Mucosa of rectum (tissue), 2 donors: Measurements from ENCODE around the gene LAMA2.

ENCODE experiments used
- H3K27ac ChIP-seq, 2 donors: one replicate each; pipeline ENCODE4 v1.7.0; 2013; ENCODE audit warnings: inconsistent platforms in 2 of 2, low read depth in 2 of 2, low read length in 2 of 2
- H3K27me3 ChIP-seq, 2 donors: one replicate each; pipeline ENCODE4 v1.7.0; 2013; ENCODE audit warnings: low read length in 2 of 2; ENCODE audit not compliant: control insufficient read depth in 2 of 2, insufficient read depth in 2 of 2
- H3K36me3 ChIP-seq, 2 donors: one replicate each; pipeline ENCODE4 v1.7.0; 2013; ENCODE audit warnings: low read length in 2 of 2; ENCODE audit not compliant: control insufficient read depth in 2 of 2, insufficient read depth in 2 of 2
- H3K4me1 ChIP-seq, 2 donors: one replicate each; pipeline ENCODE4 v1.7.0; 2013; ENCODE audit warnings: low read length in 2 of 2, mild to moderate bottlenecking in 1 of 2; ENCODE audit not compliant: control insufficient read depth in 2 of 2, insufficient read depth in 2 of 2
- H3K4me3 ChIP-seq, 2 donors: one replicate each; pipeline ENCODE4 v1.7.0; 2013; ENCODE audit warnings: low read length in 2 of 2
- H3K9ac ChIP-seq, 2 donors: one replicate each; pipeline ENCODE4 v1.7.0; 2013; ENCODE audit warnings: low read length in 2 of 2, low read depth in 1 of 2, mild to moderate bottlenecking in 1 of 2
- H3K9me3 ChIP-seq, 2 donors: one replicate each; pipeline ENCODE4 v1.7.0; 2013; ENCODE audit warnings: low read length in 2 of 2; ENCODE audit not compliant: control insufficient read depth in 2 of 2
- donor health status: healthy.
- donor health status: Normal muscosa, but diverticular disease.

The LAMA2 gene

GRCh38 chr6:129194306-129194941 lies 311.5 kb downstream of the LAMA2 start:
- H3K9me3 ChIP-seq, result no peaks in the 10 kb centered on the region
- no peak overlapping the region for H3K27ac ChIP-seq
- no peaks in the 10 kb centered on the region for H3K4me1 ChIP-seq
- no peaks in the 10 kb centered on the region for H3K27me3 ChIP-seq
- no peak overlapping the region for H3K9ac ChIP-seq
- no peaks in the 10 kb centered on the region for H3K36me3 ChIP-seq
- no peak overlapping the region for H3K4me3 ChIP-seq

GRCh38 chr6:129195161-129195560 lies 312.2 kb downstream of the LAMA2 start:
- no peaks in the 10 kb centered on the region for H3K4me1 ChIP-seq
- H3K27ac ChIP-seq, result no peak overlapping the region
- no peaks in the 10 kb centered on the region for H3K27me3 ChIP-seq
- no peaks in the 10 kb centered on the region for H3K9me3 ChIP-seq
- H3K36me3 ChIP-seq, result no peaks in the 10 kb centered on the region
- H3K4me3 ChIP-seq, result no peak overlapping the region
- no peak overlapping the region for H3K9ac ChIP-seq

DNA sequence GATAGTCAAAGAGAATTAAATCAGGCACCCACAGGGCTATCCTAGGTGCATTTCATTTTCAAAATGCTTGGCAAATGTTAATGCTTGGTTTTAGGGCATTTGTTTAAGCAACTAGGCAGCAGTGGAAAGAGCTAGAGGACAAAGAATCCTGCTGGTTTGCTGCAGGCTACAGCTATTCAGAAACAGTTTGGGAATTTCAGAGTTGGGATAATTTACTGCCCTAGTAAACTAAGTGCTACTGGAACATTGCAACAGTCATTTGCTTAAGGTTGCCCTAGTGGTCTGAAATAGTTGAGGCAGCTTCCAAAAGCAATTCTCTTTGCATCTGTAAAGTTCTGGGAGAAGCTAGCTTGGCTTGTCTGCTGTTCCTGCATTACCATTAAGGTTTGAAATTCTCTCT lies 312.7 kb downstream of the LAMA2 start:
- Histone ChIP-seq H3K36me3 (no peaks in the 10 kb centered on the region), H3K4me1 (no peaks in the 10 kb centered on the region), H3K9me3 (no peaks in the 10 kb centered on the region), H3K27me3 (no peaks in the 10 kb centered on the region), H3K27ac (no peak overlapping the region), H3K4me3 (no peak overlapping the region), H3K9ac (no peak overlapping the region)

- Histone ChIP-seq H3K9ac (no peak overlapping the region), H3K9me3 (no peaks in the 10 kb centered on the region), H3K27ac (no peak overlapping the region), H3K36me3 (no peaks in the 10 kb centered on the region), H3K27me3 (no peaks in the 10 kb centered on the region), H3K4me3 (no peak overlapping the region), H3K4me1 (no peaks in the 10 kb centered on the region)
Measured at GRCh38 chr6:129197154-129197553, 314.2 kb downstream of the LAMA2 start.

GRCh38 chr6:129200151-129200550 lies 317.2 kb downstream of the LAMA2 start:
- no peak overlapping the region for H3K9ac ChIP-seq

DNA sequence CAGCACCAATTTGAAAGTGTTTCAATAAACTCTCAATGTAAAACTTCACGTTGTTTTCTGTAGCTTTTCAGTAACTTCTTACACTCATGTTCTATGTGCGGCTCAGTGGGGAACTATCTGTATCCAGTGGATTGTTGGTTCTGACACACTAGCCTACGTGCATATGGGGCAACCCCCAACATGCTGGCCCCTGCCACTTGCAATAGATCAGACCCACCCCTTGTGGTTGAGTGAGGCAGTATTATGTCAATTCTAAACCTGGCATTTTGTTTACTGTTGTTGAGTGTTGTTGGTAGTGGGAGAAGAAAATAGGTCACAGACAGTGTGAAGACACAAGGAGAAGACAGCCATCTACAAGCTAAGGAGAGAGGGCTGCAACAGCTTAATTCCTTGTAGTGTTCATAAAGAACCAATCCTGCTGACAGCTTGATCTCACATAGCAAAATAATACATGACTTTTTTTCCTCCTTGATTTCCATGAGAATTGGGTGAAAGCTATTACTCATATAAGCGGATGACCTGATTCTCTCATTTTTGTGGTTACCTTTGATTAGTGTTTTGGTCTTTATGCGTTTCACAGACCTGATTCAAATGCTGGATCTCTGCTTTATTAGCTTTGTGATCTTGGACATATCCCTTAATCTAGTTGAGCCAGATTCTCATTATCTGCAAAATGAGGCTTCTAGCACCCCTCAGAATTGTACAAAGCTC lies 320.4 kb downstream of the LAMA2 start:
- no peaks in the 10 kb centered on the region for H3K9me3 ChIP-seq
- no peaks in the 10 kb centered on the region for H3K4me1 ChIP-seq
- no peak overlapping the region for H3K4me3 ChIP-seq
- no peak overlapping the region for H3K9ac ChIP-seq
- H3K27ac ChIP-seq, result no peak overlapping the region
- no peaks in the 10 kb centered on the region for H3K36me3 ChIP-seq
- H3K27me3 ChIP-seq, result no peaks in the 10 kb centered on the region

More at GRCh38 chr6:129200151-129200550, 317.2 kb downstream of the LAMA2 start:
- Histone ChIP-seq H3K36me3 (no peaks in the 10 kb centered on the region), H3K27ac (no peak overlapping the region), H3K27me3 (no peaks in the 10 kb centered on the region), H3K4me1 (no peaks in the 10 kb centered on the region), H3K4me3 (no peak overlapping the region), H3K9me3 (no peaks in the 10 kb centered on the region)

DNA sequence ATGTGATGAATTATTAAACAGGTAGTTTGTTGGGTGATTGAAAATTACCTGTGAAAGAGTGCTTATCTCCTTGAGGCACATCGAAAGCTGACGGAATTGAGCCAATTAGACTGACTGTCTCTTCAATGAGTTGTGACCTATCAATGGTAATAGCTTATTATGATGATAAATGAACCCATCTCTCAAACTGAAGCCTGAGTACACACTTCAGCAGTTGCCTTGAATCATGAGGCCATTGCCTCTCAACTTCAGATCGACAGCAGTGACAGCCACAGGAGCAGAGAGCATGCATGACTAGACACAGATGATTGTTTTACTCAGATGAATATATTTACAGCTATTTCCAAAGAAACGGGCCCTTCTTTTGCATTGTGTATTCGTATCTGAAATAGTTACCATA lies 323.9 kb downstream of the LAMA2 start:
- no peak overlapping the region for H3K9ac ChIP-seq
- H3K36me3 ChIP-seq, result no peaks in the 10 kb centered on the region
- no peaks in the 10 kb centered on the region for H3K9me3 ChIP-seq
- no peaks in the 10 kb centered on the region for H3K27me3 ChIP-seq
- no peak overlapping the region for H3K27ac ChIP-seq
- H3K4me3 ChIP-seq, result no peak overlapping the region
- H3K4me1 ChIP-seq, result no peaks in the 10 kb centered on the region

DNA sequence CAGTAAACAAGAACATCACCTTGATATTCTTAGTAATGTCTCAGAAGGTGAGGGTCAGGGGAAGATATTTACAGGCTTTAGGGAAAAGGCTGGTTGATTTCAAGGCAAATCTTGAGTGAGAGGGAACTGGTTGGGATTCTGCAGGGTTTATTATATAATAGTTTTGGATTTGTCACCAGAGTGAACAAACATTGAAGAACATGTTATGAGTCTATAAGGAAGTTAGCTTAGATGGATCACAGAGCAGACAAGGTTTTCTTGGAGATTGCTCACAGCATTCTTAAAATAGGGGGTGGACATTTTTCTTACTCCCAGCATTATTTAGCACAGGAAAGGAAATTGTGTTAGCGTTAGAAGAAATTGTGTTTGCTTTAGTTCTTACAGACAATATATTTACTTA lies 324.9 kb downstream of the LAMA2 start:
- no peak overlapping the region for H3K4me3 ChIP-seq
- H3K9ac ChIP-seq, result no peak overlapping the region
- no peaks in the 10 kb centered on the region for H3K36me3 ChIP-seq
- no peaks in the 10 kb centered on the region for H3K9me3 ChIP-seq
- H3K27ac ChIP-seq, result no peak overlapping the region
- H3K4me1 ChIP-seq, result no peaks in the 10 kb centered on the region
- no peaks in the 10 kb centered on the region for H3K27me3 ChIP-seq

DNA sequence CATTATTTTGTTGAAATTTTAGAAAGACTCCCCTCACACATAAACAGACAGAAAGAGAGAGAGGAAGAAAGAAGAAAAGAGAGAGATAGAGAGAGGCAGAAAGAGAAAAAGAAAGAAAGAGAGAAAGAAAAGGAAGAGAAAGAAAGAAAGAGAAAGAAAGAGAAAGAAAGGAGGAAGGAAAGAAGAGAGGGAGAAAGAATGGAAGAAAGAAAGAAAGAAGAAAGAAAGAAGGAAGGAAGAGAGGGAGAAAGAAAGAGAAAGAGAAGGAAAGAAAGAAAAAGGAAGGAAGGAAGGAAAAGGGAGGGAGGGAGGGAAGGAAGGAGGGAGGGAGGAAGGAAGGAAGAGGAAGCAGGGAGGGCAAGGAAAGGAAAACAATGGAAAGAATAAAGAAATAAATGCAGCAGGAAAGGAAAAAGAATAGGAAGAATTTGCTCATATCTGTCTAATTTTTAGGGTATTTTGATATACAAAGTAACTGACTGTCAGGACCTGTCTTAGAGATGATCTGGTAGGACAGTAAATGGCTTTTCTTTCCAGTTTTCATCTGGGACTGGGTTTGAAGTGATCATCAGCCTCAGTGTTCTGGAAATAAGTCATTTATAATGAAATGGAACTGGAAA lies 325.6 kb downstream of the LAMA2 start:
- H3K27ac ChIP-seq, result no peak overlapping the region

GRCh38 chr6:129209355-129209754 lies 326.4 kb downstream of the LAMA2 start:
- Histone ChIP-seq H3K27me3 (no peaks in the 10 kb centered on the region), H3K36me3 (no peaks in the 10 kb centered on the region), H3K4me1 (no peaks in the 10 kb centered on the region), H3K9ac (no peak overlapping the region), H3K27ac (no peak overlapping the region), H3K4me3 (no peak overlapping the region), H3K9me3 (no peaks in the 10 kb centered on the region)

More for the DNA sequence above, 325.6 kb downstream of the LAMA2 start:
- no peak overlapping the region for H3K4me3 ChIP-seq
- H3K9ac ChIP-seq, result no peak overlapping the region
- H3K4me1 ChIP-seq, result no peaks in the 10 kb centered on the region
- no peaks in the 10 kb centered on the region for H3K27me3 ChIP-seq
- H3K36me3 ChIP-seq, result no peaks in the 10 kb centered on the region
- no peaks in the 10 kb centered on the region for H3K9me3 ChIP-seq
